Measurements from ENCODE around the gene ZNF335.

DNA sequence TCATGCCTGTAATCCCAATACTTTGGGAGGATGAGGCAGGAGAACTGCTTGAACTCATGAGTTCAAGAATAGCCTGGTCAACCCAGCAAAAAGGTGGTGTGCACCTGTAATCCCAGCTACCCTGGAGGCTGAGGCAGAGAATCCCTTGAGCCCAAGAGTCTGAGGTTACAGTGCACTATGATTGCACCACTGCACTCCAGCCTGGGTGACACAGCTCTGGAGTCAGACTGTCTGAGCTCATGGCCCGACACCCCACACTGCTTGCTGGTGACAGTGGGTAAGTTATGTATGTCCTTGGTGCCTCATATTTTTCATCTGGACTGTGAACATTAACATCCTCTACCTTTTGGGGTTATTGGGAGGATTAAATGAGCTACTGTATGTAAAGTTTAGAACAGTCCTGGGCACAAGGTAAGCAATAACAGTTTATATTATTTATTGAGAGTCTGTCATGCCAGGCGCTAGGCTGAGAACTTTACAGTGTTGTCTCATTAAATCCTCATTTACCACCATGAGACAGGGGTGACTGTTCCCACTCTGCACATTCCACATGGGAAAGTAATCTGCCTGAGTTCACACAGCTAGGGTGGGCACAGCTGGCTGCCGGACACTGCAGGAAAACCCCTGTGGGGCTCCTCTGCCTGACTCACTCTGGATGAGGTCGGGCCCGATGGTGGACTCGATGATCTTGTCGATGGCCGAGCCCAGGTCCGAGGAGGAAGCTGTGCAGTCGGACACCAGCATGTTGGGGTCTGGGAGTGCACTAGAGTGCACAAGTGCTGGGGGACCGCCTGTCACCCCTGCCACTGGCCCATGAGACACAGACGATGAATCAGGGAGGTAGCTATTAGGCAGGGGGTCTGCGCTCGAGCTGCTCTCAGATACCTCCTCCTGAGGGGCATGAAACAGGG lies 2.9 kb downstream of the ZNF335 start:
- TF ChIP-seq PCBP1 (IDR thresholded peaks at IDR 0.05; ENCODE audit: borderline replicate concordance, low read depth, low read length) (no peak), CTCF (CRISPR knock-in tag; IDR thresholded peaks at IDR 0.05) (no peak), REXO4 (CRISPR knock-in tag; IDR thresholded peaks at IDR 0.05; ENCODE audit: borderline replicate concordance) (no peak), SETDB1 (CRISPR knock-in tag; IDR thresholded peaks at IDR 0.05; ENCODE audit: borderline replicate concordance) (no peak)

Data from HepG2 (cell line).